GM18517 (cell line): ENCODE measurements around the gene TTYH2.

Experiments used
- ATAC-seq: cut with Tn5 transposase; IDR thresholded peaks from one replicate; pipeline ENCODE4 v1.9.1; 2021; ENCODE audit warnings: mild to moderate bottlenecking, moderate library complexity; ENCODE audit not compliant: unreplicated experiment

TTYH2 gene

GRCh38 chr17:74213861-74214391 is 555 bp downstream of the TTYH2 start:
- no peak for ATAC-seq

- ATAC-seq = no peak
These were observed 1.3 kb downstream of the TTYH2 start for GRCh38 chr17:74214484-74215341.

- no peak for ATAC-seq
These were observed 2.0 kb downstream of the TTYH2 start for GRCh38 chr17:74215342-74215727.

- no peak for ATAC-seq
These were observed 3.1 kb downstream of the TTYH2 start for GRCh38 chr17:74216505-74216904.

- ATAC-seq = no peak
These were observed 3.8 kb downstream of the TTYH2 start for GRCh38 chr17:74217037-74217730.

DNA sequence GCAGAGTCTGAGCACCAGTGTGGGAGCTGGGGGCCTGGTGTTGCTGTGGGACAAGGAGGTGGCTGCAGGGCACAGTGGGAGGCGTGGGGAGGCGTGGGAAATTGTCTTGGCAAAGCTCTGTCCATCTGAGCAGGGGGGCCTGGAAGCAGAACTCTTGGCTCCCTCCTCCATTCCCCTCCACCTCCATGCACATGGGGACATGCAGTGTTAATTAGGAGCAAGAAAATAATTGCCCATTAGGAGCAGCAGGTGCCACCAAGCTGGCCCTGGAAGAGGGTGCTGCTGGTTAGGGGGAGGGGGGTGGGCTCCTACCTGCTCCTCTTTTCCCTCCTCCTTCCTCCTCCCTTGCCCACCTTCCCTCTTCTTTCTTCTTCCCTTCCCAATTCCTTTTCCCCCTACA is 4.5 kb downstream of the TTYH2 start:
- ATAC-seq = no peak

- ATAC-seq = no peak
These were observed 5.1 kb downstream of the TTYH2 start for GRCh38 chr17:74218436-74218835.

DNA sequence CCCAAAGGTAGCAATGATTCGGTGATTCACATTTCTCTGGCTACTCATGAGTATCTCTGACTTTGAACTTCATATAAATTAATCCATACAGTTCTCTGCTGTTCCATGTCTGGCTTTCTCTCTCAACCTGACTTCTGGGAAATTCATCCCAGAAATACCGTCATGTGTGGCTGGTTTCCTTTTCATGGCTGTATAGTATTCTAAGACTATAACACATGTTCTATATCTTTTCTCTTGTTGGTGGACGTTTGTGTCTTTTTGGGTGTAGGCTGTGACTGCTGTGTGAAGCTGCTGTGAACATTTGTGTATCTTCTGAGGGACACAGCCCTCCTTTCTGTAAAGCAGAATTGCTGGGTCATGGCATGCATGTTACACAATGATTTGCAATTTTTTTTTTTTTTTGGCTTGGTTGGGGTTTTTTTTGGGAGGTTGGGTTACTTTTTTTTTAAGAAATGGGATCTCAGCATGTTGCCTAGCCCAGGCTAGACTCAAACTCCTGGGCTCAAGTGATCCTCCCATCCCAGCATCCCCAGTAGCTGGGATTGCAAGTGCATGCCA is 6.3 kb downstream of the TTYH2 start:
- ATAC-seq = no peak

DNA sequence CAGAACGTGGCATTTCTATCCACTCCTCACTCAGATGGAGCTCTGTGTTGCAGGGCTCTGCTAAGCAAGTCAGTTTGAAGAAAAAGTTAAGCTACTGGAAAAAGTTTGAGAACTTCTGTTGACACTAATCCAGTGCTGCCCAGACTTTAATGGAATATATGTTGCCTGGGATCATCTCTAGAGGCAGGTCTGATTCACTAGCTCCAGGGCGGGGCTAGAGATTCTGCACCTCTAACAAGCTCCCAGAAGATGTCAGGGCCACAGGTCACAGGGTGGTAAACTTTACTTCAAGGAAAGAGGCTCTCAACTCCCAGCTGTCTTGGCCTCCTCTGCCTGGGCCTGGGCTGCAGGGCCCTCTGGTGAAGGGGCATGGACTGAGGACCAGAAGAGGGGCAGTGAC is 6.8 kb downstream of the TTYH2 start:
- ATAC-seq = no peak

- ATAC-seq = no peak
These were observed 7.8 kb downstream of the TTYH2 start for GRCh38 chr17:74220946-74221818.

- ATAC-seq = no peak
These were observed 9.0 kb downstream of the TTYH2 start for GRCh38 chr17:74222399-74222798.

- ATAC-seq = no peak
These were observed 10.5 kb downstream of the TTYH2 start for GRCh38 chr17:74223901-74224300.

- no peak for ATAC-seq
These were observed 11.8 kb downstream of the TTYH2 start for GRCh38 chr17:74224959-74225725.

GRCh38 chr17:74226252-74226651 is 12.9 kb downstream of the TTYH2 start:
- ATAC-seq = no peak

GRCh38 chr17:74227271-74228080 is 14.1 kb downstream of the TTYH2 start:
- ATAC-seq = no peak

DNA sequence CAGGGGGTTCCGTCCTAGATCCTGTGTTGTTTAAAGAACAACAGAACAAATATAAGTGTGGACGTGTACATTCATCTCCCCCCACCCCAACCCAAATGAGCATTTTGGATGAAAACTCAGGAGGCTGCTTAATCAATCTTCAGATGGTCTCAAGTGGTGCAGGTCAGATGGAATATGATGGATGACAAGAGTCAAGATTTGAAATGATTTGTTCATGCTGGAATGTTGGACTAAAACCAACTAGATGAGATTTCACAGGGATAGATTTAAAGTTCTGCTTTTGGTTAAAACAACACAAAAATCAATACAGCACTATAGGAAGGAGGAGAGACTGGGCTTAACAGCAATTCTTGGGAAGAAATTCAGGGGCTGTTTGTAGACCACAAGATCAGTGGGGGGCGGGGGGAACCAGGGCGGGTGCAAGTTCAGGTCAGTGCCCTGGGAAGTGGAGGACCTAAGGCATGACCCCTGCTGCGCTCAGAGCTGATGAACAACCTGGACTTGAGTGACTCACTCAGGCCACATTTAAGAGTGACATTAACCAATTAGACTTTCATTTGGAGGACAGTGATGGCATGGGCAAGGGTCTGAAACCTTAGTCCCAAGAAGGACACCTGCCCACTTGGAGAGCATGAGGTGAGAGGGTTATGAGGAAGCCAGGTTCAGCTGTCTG is 15.1 kb downstream of the TTYH2 start:
- no peak for ATAC-seq

GRCh38 chr17:74230896-74231295 is 17.5 kb downstream of the TTYH2 start:
- ATAC-seq = no peak
